CD4-positive, alpha-beta memory T cell (primary cell): ENCODE measurements around the gene TBC1D5. TPM values are rescaled to one million over a fixed set of nuclear protein-coding genes. Genes with fewer than 3 reads are reported as not detected.

Experiments
- CTCF ChIA-PET: fragments of 350-600 bp; sonication (Branson Sonifier 250); formaldehyde crosslinking; loops from one replicate; lab custom pipeline; 2021; ENCODE audit warnings: inconsistent platforms; ENCODE audit not compliant: partially characterized antibody; lab: Charles Lee
- POLR2A ChIA-PET: fragments of 350-600 bp; sonication (Branson Sonifier 250); formaldehyde crosslinking; loops from one replicate; lab custom pipeline; 2021; ENCODE audit not compliant: partially characterized antibody; lab: Charles Lee
- DNase-seq, 5 donors: peaks; one replicate each; pipeline versions ENCODE4 v3.0.0 to v3.0.0-alpha.2; 2020 to 2022; ENCODE audit warnings: mixed read lengths in 1 of 5
- H3K27ac ChIP-seq: one replicate; pipeline ENCODE4 v1.7.0; 2013; ENCODE audit warnings: low read depth, low read length
- H3K27me3 ChIP-seq: 2 replicates; pipeline ENCODE4 v1.7.0; 2013; ENCODE audit warnings: mild to moderate bottlenecking, low read length, moderate library complexity; ENCODE audit not compliant: insufficient read depth
- H3K36me3 ChIP-seq: 2 replicates; pipeline ENCODE4 v1.7.0; 2013; ENCODE audit warnings: mild to moderate bottlenecking, low read length, moderate library complexity; ENCODE audit not compliant: insufficient read depth
- H3K4me1 ChIP-seq: 2 replicates; pipeline ENCODE4 v1.7.0; 2013; ENCODE audit warnings: mild to moderate bottlenecking, low read length, moderate library complexity; ENCODE audit not compliant: insufficient read depth
- H3K4me3 ChIP-seq, 2 donors: one replicate each; pipeline ENCODE4 v1.7.0; 2013; ENCODE audit warnings: low read length in 2 of 2, mild to moderate bottlenecking in 1 of 2
- H3K9me3 ChIP-seq, 2 donors: one replicate each; pipeline ENCODE4 v1.7.0; 2013; ENCODE audit warnings: low read length in 2 of 2, control low read depth in 1 of 2; ENCODE audit not compliant: control insufficient read depth in 1 of 2
- H3K27ac Mint-ChIP-seq, 7 donors: one replicate each; pipeline ENCODE4 v1.8.0; 2020 to 2021; ENCODE audit warnings: mixed read lengths in 7 of 7, mild to moderate bottlenecking in 6 of 7, inconsistent platforms in 3 of 7, moderate library complexity in 3 of 7
- H3K27me3 Mint-ChIP-seq, 2 donors: one replicate each; pipeline ENCODE4 v1.8.0; 2020 to 2021; ENCODE audit warnings: mixed read lengths in 2 of 2
- H3K36me3 Mint-ChIP-seq, 2 donors: one replicate each; pipeline ENCODE4 v1.8.0; 2020 to 2021; ENCODE audit warnings: mixed read lengths in 2 of 2, inconsistent platforms in 1 of 2, mild to moderate bottlenecking in 1 of 2
- H3K4me1 Mint-ChIP-seq, 4 donors: one replicate each; pipeline ENCODE4 v1.8.0; 2020 to 2021; ENCODE audit warnings: mixed read lengths in 4 of 4, mild to moderate bottlenecking in 1 of 4
- H3K4me3 Mint-ChIP-seq, 8 donors: one replicate each; pipeline ENCODE4 v1.8.0; 2020 to 2021; ENCODE audit warnings: mixed read lengths in 8 of 8, mild to moderate bottlenecking in 7 of 8, moderate library complexity in 6 of 8, inconsistent platforms in 3 of 8
- H3K9me3 Mint-ChIP-seq, 8 donors: one replicate each; pipeline ENCODE4 v1.8.0; 2020 to 2021; ENCODE audit warnings: mixed read lengths in 8 of 8, mild to moderate bottlenecking in 5 of 8, inconsistent platforms in 3 of 8, moderate library complexity in 1 of 8
- intact Hi-C: fragments of 100-400 bp; cut with micrococcal nuclease; formaldehyde crosslinking; loops from one replicate; pipeline ENCODE4 v1.15.1; 2023
- polyA plus RNA-seq, 2 donors: library from polyadenylated mRNA; unstranded; fragments of 300-500 nt; fragmentation: Illumina TruSeq; gene quantifications; one replicate each; pipeline ENCODE4 v1.2.3, GENCODE V29; 2021
- total RNA-seq, 2 experiments: library from RNA; stranded (reverse); gene quantifications; one replicate each; pipeline ENCODE4 v1.2.3, GENCODE V29; 2021

The TBC1D5 gene
- total and polyA plus RNA-seq, 4 experiments from 2014 or later, result 21.2 to 52.2 (median 43.3) TPM

DNA sequence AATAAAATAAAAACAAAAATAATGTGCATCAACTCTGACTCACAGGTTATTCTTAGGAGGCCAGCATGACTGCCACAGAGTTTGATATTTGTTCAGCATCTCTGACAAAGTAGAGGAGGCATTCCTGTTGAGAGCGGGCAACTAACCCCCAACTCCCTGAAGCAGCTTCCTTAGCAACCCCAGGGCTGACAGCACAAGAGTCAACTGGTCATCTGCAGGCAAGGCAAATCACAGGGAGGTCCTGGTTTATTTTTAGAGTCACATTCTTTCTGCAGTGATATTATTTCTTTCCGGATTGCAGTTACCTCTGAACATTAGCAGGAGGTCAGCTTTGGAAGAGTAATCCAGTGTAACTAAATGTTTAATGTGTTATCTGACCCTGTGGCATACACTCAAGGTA is 584.7 kb downstream of the TBC1D5 start:
- peaks cover 7% of the 10 kb centered on the region for H3K4me1 ChIP-seq
- H3K27me3 ChIP-seq, result no peaks in the 10 kb centered on the region
- H3K36me3 ChIP-seq, result no peaks in the 10 kb centered on the region
- no peak overlapping the region for H3K4me3 Mint-ChIP-seq
- H3K4me1 Mint-ChIP-seq, result peaks cover 3 to 19% (median 9%) of the 10 kb centered on the region in 4 donors
- H3K4me3 ChIP-seq, result no peak overlapping the region
- peaks cover 0 to 3% (median 0%) of the 10 kb centered on the region in 8 donors for H3K9me3 Mint-ChIP-seq
- no peak overlapping the region for H3K27ac ChIP-seq
- CTCF ChIA-PET, result interaction anchor here (0.6 kb wide), 1 partner anchor 19 kb away, joined by 3 read pairs; no protein-coding TSS in a partner anchor
- intact Hi-C loops, result no loop called here
- POLR2A ChIA-PET, result no interaction called here
- DNase-seq, result no peak
- peak overlapping the region in 1 of 7 donors; percentile 5 for H3K27ac Mint-ChIP-seq
- peaks cover 46 to 56% of the 10 kb centered on the region in 2 donors for H3K36me3 Mint-ChIP-seq
- H3K27me3 Mint-ChIP-seq, result no peaks in the 10 kb centered on the region
- H3K9me3 ChIP-seq, result peaks cover 0 to 4% of the 10 kb centered on the region in 2 donors

DNA sequence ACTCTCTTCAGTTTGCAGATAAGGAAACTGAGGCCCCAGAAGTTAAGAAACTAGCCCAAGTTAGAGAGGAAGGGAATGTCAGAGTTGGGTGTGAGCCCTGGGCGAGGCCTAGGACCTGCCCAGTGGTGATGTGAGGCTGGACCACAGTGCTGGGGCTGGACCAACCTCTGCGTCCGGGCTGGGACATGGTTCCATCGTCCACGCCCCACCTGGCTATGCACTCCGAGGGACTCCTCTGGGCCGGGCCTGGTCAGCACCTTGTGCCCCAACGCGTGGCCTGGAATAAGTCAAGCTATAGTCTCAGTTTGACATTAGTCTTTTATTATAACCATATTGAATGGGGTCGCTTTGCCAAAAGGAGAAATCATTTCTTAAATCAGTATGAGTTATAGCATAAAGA is 585.6 kb downstream of the TBC1D5 start:
- H3K36me3 ChIP-seq, result no peaks in the 10 kb centered on the region
- H3K27me3 Mint-ChIP-seq, result no peaks in the 10 kb centered on the region
- H3K9me3 Mint-ChIP-seq, result peaks cover 0 to 3% (median 0%) of the 10 kb centered on the region in 8 donors
- POLR2A ChIA-PET, result no interaction called here
- H3K27ac ChIP-seq, result no peak overlapping the region
- intact Hi-C loops, result no loop called here
- H3K27me3 ChIP-seq, result no peaks in the 10 kb centered on the region
- H3K27ac Mint-ChIP-seq, result no peak overlapping the region
- no peak for DNase-seq
- no peak overlapping the region for H3K4me3 ChIP-seq
- H3K9me3 ChIP-seq, result peaks cover 0 to 4% of the 10 kb centered on the region in 2 donors
- CTCF ChIA-PET, result no interaction called here
- no peak overlapping the region for H3K4me3 Mint-ChIP-seq
- peaks cover 39 to 49% of the 10 kb centered on the region in 2 donors for H3K36me3 Mint-ChIP-seq
- peaks cover 10 to 27% (median 17%) of the 10 kb centered on the region in 4 donors for H3K4me1 Mint-ChIP-seq
- H3K4me1 ChIP-seq, result peaks cover 15% of the 10 kb centered on the region

- CTCF ChIA-PET, result no interaction called here
- intact Hi-C loops, result no loop called here
- POLR2A ChIA-PET, result no interaction called here
- Mint-ChIP-seq H3K27me3 (no peaks in the 10 kb centered on the region), H3K9me3 (peaks cover 0 to 3% (median 0%) of the 10 kb centered on the region in 8 donors), H3K4me3 (no peak overlapping the region), H3K27ac (peak overlapping the region in 4 of 7 donors; percentile 12 to 42 (median 27)), H3K4me1 (peaks cover 16 to 36% (median 24%) of the 10 kb centered on the region in 4 donors), H3K36me3 (peaks cover 39 to 46% of the 10 kb centered on the region in 2 donors)
- peaks cover 0 to 4% of the 10 kb centered on the region in 2 donors for H3K9me3 ChIP-seq
- H3K4me1 ChIP-seq, result peaks cover 24% of the 10 kb centered on the region
- H3K36me3 ChIP-seq, result no peaks in the 10 kb centered on the region
- DNase-seq, result no peak
- no peak overlapping the region for H3K4me3 ChIP-seq
- no peaks in the 10 kb centered on the region for H3K27me3 ChIP-seq
- no peak overlapping the region for H3K27ac ChIP-seq
Measured at GRCh38 chr3:17155951-17156350, 586.5 kb downstream of the TBC1D5 start.

- Histone ChIP-seq H3K36me3 (no peaks in the 10 kb centered on the region), H3K9me3 (peaks cover 0 to 4% of the 10 kb centered on the region in 2 donors), H3K4me3 (no peak overlapping the region), H3K4me1 (peaks cover 33% of the 10 kb centered on the region), H3K27me3 (no peaks in the 10 kb centered on the region), H3K27ac (no peak overlapping the region)
- no peak overlapping the region for H3K4me3 Mint-ChIP-seq
- intact Hi-C loops, result loop anchor here (5.0 kb wide), 2 partner anchors 268 to 313 kb away; no protein-coding TSS in a partner anchor
- H3K27ac Mint-ChIP-seq, result peak overlapping the region in 4 of 7 donors; percentile 14 to 46 (median 32)
- H3K4me1 Mint-ChIP-seq, result peaks cover 23 to 46% (median 30%) of the 10 kb centered on the region in 4 donors
- H3K36me3 Mint-ChIP-seq, result peaks cover 31 to 38% of the 10 kb centered on the region in 2 donors
- POLR2A ChIA-PET, result no interaction called here
- DNase-seq, result no peak
- peaks cover 0 to 3% (median 0%) of the 10 kb centered on the region in 8 donors for H3K9me3 Mint-ChIP-seq
- CTCF ChIA-PET, result interaction anchor here (0.5 to 1.0 kb wide), 2 partner anchors 326 to 553 kb away, joined by 3 read pairs; no protein-coding TSS in a partner anchor
- no peaks in the 10 kb centered on the region for H3K27me3 Mint-ChIP-seq
Measured at GRCh38 chr3:17154941-17155340, 587.5 kb downstream of the TBC1D5 start.

GRCh38 chr3:17154221-17154620 is 588.2 kb downstream of the TBC1D5 start:
- Mint-ChIP-seq H3K4me1 (peaks cover 23 to 54% (median 32%) of the 10 kb centered on the region in 4 donors), H3K4me3 (no peak overlapping the region), H3K27me3 (no peaks in the 10 kb centered on the region), H3K27ac (peak overlapping the region in 4 of 7 donors; percentile 61 to 91 (median 80)), H3K9me3 (peaks cover 0 to 3% (median 0%) of the 10 kb centered on the region in 8 donors), H3K36me3 (peaks cover 31% of the 10 kb centered on the region in 2 donors)
- Histone ChIP-seq H3K4me3 (no peak overlapping the region), H3K27ac (no peak overlapping the region), H3K36me3 (no peaks in the 10 kb centered on the region), H3K9me3 (peaks cover 0 to 4% of the 10 kb centered on the region in 2 donors), H3K27me3 (no peaks in the 10 kb centered on the region), H3K4me1 (peaks cover 33% of the 10 kb centered on the region)
- intact Hi-C loops, result loop anchor here (5.0 kb wide), 2 partner anchors 267 to 312 kb away; no protein-coding TSS in a partner anchor
- no peak for DNase-seq
- ChIA-PET POLR2A (no interaction called here), CTCF (interaction anchor here (0.5 to 1.0 kb wide), 2 partner anchors 325 to 553 kb away, joined by 3 read pairs; no protein-coding TSS in a partner anchor)

GRCh38 chr3:17153209-17153608 is 589.2 kb downstream of the TBC1D5 start:
- CTCF ChIA-PET, result no interaction called here

More at GRCh38 chr3:17153209-17153608, 589.2 kb downstream of the TBC1D5 start:
- Histone ChIP-seq H3K36me3 (no peaks in the 10 kb centered on the region), H3K27me3 (no peaks in the 10 kb centered on the region), H3K4me1 (peaks cover 33% of the 10 kb centered on the region), H3K4me3 (no peak overlapping the region), H3K9me3 (peaks cover 0 to 4% of the 10 kb centered on the region in 2 donors), H3K27ac (peak overlapping the region; percentile 55)
- peaks cover 23 to 57% (median 32%) of the 10 kb centered on the region in 4 donors for H3K4me1 Mint-ChIP-seq
- no peak for DNase-seq
- peaks cover 0 to 3% (median 0%) of the 10 kb centered on the region in 8 donors for H3K9me3 Mint-ChIP-seq
- peaks cover 25 to 31% of the 10 kb centered on the region in 2 donors for H3K36me3 Mint-ChIP-seq
- intact Hi-C loops, result loop anchor here (5.0 kb wide), 2 partner anchors 266 to 311 kb away; no protein-coding TSS in a partner anchor
- peak overlapping the region in 5 of 7 donors; percentile 22 to 91 (median 85) for H3K27ac Mint-ChIP-seq
- no peaks in the 10 kb centered on the region for H3K27me3 Mint-ChIP-seq
- peak overlapping the region in 1 of 8 donors; percentile 35 for H3K4me3 Mint-ChIP-seq
- POLR2A ChIA-PET, result no interaction called here
